Thyroid gland (tissue), 4 donors: ENCODE results near the gene STK4. TPM values are rescaled to one million over a fixed set of nuclear protein-coding genes. Genes with fewer than 3 reads are reported as not detected.

Experiments
- DNase-seq, 2 donors: peaks; one replicate each; pipeline ENCODE4 v3.0.0-alpha.2; 2019
- H3K27ac ChIP-seq, 3 donors: fragments of 200-600 bp; sonication (generic); 1 replicate in 2 of 3; 2 replicates in 1 of 3; pipeline ENCODE4 v1.5.1; 2016 to 2019; ENCODE audit warnings: mild to moderate bottlenecking in 1 of 3, moderate library complexity in 1 of 3
- H3K27me3 ChIP-seq: fragments of 200-600 bp; sonication (generic); one replicate; pipeline ENCODE4 v1.5.1; 2019
- H3K36me3 ChIP-seq, 2 donors: fragments of 200-600 bp; sonication (generic); one replicate each; pipeline ENCODE4 v1.5.1; 2016 to 2019
- H3K4me1 ChIP-seq, 2 donors: fragments of 200-600 bp; sonication (generic); one replicate each; pipeline ENCODE4 v1.5.1; 2017 to 2019
- H3K4me3 ChIP-seq, 3 donors: fragments of 200-600 bp; sonication (generic); replicated peaks in 1 of 3; 1 replicate in 2 of 3; 2 replicates in 1 of 3; pipeline ENCODE4 v1.5.1; 2016; ENCODE audit warnings: mild to moderate bottlenecking in 1 of 3
- H3K9me3 ChIP-seq: fragments of 200-600 bp; sonication (generic); one replicate; pipeline ENCODE4 v1.5.1; 2017
- CTCF ChIP-seq, 6 experiments: fragments of 200-600 bp in 3 of 6; fragments of 450-650 bp in 3 of 6; sonication (generic) in 3 of 6; IDR thresholded peaks; one replicate each; pipeline ENCODE4 v1.5.1; 2016 to 2019; ENCODE audit warnings: antibody characterized with exemption in 6 of 6, mild to moderate bottlenecking in 2 of 6, inconsistent platforms in 1 of 6, moderate library complexity in 1 of 6
- POLR2A ChIP-seq, 2 donors: fragments of 450-650 bp; IDR thresholded peaks; one replicate each; pipeline ENCODE4 v1.6.1; 2017; ENCODE audit warnings: antibody characterized with exemption in 2 of 2, mild to moderate bottlenecking in 2 of 2, moderate library complexity in 1 of 2
- WGBS, 2 donors: methylation state at CpG; one replicate each; pipeline ENCODE4 v1.1.5; 2017; 5-methylcytosine and 5-hydroxymethylcytosine counted together
- intact Hi-C: fragments of 100-400 bp; cut with DNase I; formaldehyde crosslinking; loops from one replicate; pipeline ENCODE4 v1.15.1; 2023
- total RNA-seq, 4 donors: library from RNA; depleted of rRNA; stranded (reverse); fragments of >200 nt; gene quantifications; one replicate each; pipeline ENCODE4 v1.2.3, GENCODE V29; 2016

The STK4 gene
- total RNA-seq, 4 donors from 2014 or later: 18.8 to 37.2 (median 29.2) TPM

GRCh38 chr20:45037050-45037449 lies 70.7 kb downstream of the STK4 start:
- TF ChIP-seq POLR2A (IDR thresholded peaks at IDR 0.05) (no peak), CTCF (IDR thresholded peaks at IDR 0.05) (no peak)
- intact Hi-C loops: no loop called here
- H3K4me3 ChIP-seq: no peak overlapping the region
- no peaks in the 10 kb centered on the region for H3K9me3 ChIP-seq
- H3K27me3 ChIP-seq: no peaks in the 10 kb centered on the region
- 78 to 85% methylated on average over 1 of the region's 1 CpG for WGBS, 2 donors
- H3K4me1 ChIP-seq: peaks cover 0 to 4% of the 10 kb centered on the region in 2 donors
- H3K36me3 ChIP-seq: no peaks in the 10 kb centered on the region
- no peak overlapping the region for H3K27ac ChIP-seq
- DNase-seq: peak; percentile 20 to 22

- Histone ChIP-seq H3K36me3 (no peaks in the 10 kb centered on the region), H3K9me3 (no peaks in the 10 kb centered on the region), H3K4me1 (peaks cover 0 to 4% of the 10 kb centered on the region in 2 donors), H3K27me3 (no peaks in the 10 kb centered on the region), H3K27ac (no peak overlapping the region), H3K4me3 (no peak overlapping the region)
- DNase-seq: no peak
- intact Hi-C loops: no loop called here
- 95 to 97% methylated on average over 2 of the region's 2 CpGs for WGBS, 2 donors
- TF ChIP-seq CTCF (IDR thresholded peaks at IDR 0.05): no peak
- TF ChIP-seq POLR2A (IDR thresholded peaks at IDR 0.05): no peak
These were observed 71.3 kb downstream of the STK4 start for GRCh38 chr20:45037635-45038034.

DNA sequence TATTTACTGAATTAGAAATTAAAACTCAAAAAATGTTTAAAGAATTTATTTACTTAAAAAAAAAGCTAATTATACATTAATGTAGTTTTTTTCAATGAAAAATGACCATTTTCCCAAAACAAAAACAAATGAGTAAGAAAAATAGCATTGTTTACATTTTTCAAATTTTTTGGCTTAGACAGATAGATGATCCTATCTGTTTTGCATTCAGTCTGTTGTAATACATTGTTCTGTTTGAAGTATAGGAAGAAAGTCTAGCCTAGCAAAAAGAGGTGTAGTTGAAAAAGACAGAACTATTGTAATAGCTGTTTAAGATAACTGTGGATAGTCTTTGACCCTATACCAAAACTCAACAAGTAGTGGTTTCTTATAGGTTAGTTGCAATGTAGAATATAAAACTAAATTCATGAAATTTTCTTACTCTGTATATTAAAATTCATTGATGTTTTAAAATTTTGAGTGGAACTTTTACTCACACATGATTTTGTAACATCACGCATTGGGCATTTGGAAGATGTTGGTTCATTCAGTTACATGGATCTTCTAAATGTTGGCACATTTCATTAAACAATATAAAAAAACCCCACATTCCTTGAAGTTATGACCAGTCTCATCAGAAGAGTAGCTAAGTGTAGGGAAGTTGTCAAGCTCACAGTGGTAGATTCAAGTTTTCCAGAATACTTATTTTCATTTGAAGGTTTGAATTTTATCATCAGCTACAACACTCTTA lies 72.6 kb downstream of the STK4 start:
- 93 to 95% methylated on average over 1 of the region's 1 CpG for WGBS, 2 donors
- no peak overlapping the region for H3K27ac ChIP-seq
- TF ChIP-seq CTCF (IDR thresholded peaks at IDR 0.05) (no peak), POLR2A (IDR thresholded peaks at IDR 0.05) (no peak)

DNA sequence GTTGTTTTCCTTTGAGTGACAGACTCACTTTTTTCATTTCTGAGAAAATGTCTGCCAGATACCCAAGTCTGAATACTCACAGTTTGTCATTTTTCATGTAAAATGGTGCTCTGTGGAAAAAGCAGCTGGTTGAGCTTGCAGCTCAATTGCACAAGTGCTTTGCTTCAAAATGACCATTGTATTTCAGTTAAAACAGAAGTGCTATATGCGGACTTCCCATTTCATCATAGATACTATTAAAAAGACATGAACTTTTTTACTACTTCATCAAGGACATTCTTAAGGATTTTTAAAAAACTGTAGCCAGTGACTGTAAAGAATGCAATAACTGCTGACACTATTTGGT lies 73.1 kb downstream of the STK4 start:
- intact Hi-C loops: no loop called here
- H3K4me3 ChIP-seq: no peak overlapping the region
- no peak for DNase-seq
- TF ChIP-seq CTCF (IDR thresholded peaks at IDR 0.05) (no peak), POLR2A (IDR thresholded peaks at IDR 0.05) (no peak)
- WGBS, 2 donors: 92 to 93% methylated on average over 1 of the region's 1 CpG
- no peaks in the 10 kb centered on the region for H3K27me3 ChIP-seq
- peaks cover 0 to 4% of the 10 kb centered on the region in 2 donors for H3K4me1 ChIP-seq
- no peaks in the 10 kb centered on the region for H3K36me3 ChIP-seq
- no peaks in the 10 kb centered on the region for H3K9me3 ChIP-seq
- no peak overlapping the region for H3K27ac ChIP-seq

More for the DNA sequence above, 72.6 kb downstream of the STK4 start:
- H3K4me3 ChIP-seq: no peak overlapping the region
- H3K4me1 ChIP-seq: peaks cover 0 to 4% of the 10 kb centered on the region in 2 donors
- no peak for DNase-seq
- no peaks in the 10 kb centered on the region for H3K9me3 ChIP-seq
- H3K36me3 ChIP-seq: no peaks in the 10 kb centered on the region
- H3K27me3 ChIP-seq: no peaks in the 10 kb centered on the region
- intact Hi-C loops: no loop called here

- Histone ChIP-seq H3K4me3 (no peak overlapping the region), H3K36me3 (no peaks in the 10 kb centered on the region), H3K27ac (no peak overlapping the region), H3K9me3 (no peaks in the 10 kb centered on the region), H3K27me3 (no peaks in the 10 kb centered on the region), H3K4me1 (peaks cover 0 to 4% of the 10 kb centered on the region in 2 donors)
- DNase-seq: no peak
- intact Hi-C loops: loop anchor here (10.0 kb wide), 1 partner anchor 53 kb away; no protein-coding TSS in a partner anchor
- WGBS, 2 donors: 77% methylated on average over 5 of the region's 5 CpGs
- TF ChIP-seq CTCF (IDR thresholded peaks at IDR 0.05) (no peak), POLR2A (IDR thresholded peaks at IDR 0.05) (no peak)
These were observed 75.4 kb downstream of the STK4 start for GRCh38 chr20:45041464-45042337.
